ENCODE data around the gene FAM193B.

Gene FAM193B

GRCh38 chr5:177515580-177515979 lies 38.8 kb downstream of the FAM193B start:
- no peak for DNase-seq (ENCODE audit: low spot score)

- DNase-seq (ENCODE audit: low spot score) = no peak
Observed at GRCh38 chr5:177514541-177514940, 39.8 kb downstream of the FAM193B start.

- DNase-seq (ENCODE audit: low spot score) = no peak
Observed at GRCh38 chr5:177513500-177513899, 40.9 kb downstream of the FAM193B start.

GRCh38 chr5:177512736-177513380 lies 41.5 kb downstream of the FAM193B start:
- no peak for DNase-seq (ENCODE audit: low spot score)

GRCh38 chr5:177511796-177512675 lies 42.3 kb downstream of the FAM193B start:
- no peak for DNase-seq (ENCODE audit: low spot score)

- no peak for DNase-seq (ENCODE audit: low spot score)
Observed at GRCh38 chr5:177511181-177511580, 43.2 kb downstream of the FAM193B start.

- no peak for DNase-seq (ENCODE audit: low spot score)
Observed at GRCh38 chr5:177510567-177511053, 43.8 kb downstream of the FAM193B start.

- no peak for DNase-seq (ENCODE audit: low spot score)
Observed at GRCh38 chr5:177509991-177510566, 44.3 kb downstream of the FAM193B start.

GRCh38 chr5:177509381-177509951 lies 44.9 kb downstream of the FAM193B start, which contains the start of gene DOK3:
TSS of gene DOK3 (minus strand) at chr5:177509826. CDS start at chr5:177509540, 286 bp downstream.
- DNase-seq (ENCODE audit: low spot score) = no peak

GRCh38 chr5:177508837-177509236 lies 45.5 kb downstream of the FAM193B start:
- no peak for DNase-seq (ENCODE audit: low spot score)

- no peak for DNase-seq (ENCODE audit: low spot score)
Observed at GRCh38 chr5:177508221-177508611, 46.1 kb downstream of the FAM193B start.

GRCh38 chr5:177507596-177508220 lies 46.7 kb downstream of the FAM193B start:
- no peak for DNase-seq (ENCODE audit: low spot score)

- no peak for DNase-seq (ENCODE audit: low spot score)
Observed at GRCh38 chr5:177507165-177507564, 47.2 kb downstream of the FAM193B start.

- DNase-seq (ENCODE audit: low spot score) = no peak
Observed at GRCh38 chr5:177505075-177505474, 49.3 kb downstream of the FAM193B start.

- DNase-seq (ENCODE audit: low spot score) = no peak
Observed at GRCh38 chr5:177504086-177505056, 50.0 kb downstream of the FAM193B start.

GRCh38 chr5:177503351-177504085 lies 50.8 kb downstream of the FAM193B start:
- DNase-seq (ENCODE audit: low spot score) = no peak

- DNase-seq (ENCODE audit: low spot score) = no peak
Observed at GRCh38 chr5:177502886-177503285, 51.5 kb downstream of the FAM193B start.

GRCh38 chr5:177501874-177502678 lies 52.3 kb downstream of the FAM193B start:
- DNase-seq (ENCODE audit: low spot score) = no peak
